Right lobe of liver (tissue), 4 donors: ENCODE data around the gene RERE.
"Not testable (repeated sequence)": the region's sequence is repeated elsewhere in the genome, so short reads cannot be mapped to it uniquely, and the experiment has no call there.

Experiments used
- POLR2A ChIP-seq: fragments of 450-650 bp; IDR thresholded peaks from one replicate; pipeline ENCODE4 v1.6.1; 2017; ENCODE audit warnings: antibody characterized with exemption, mild to moderate bottlenecking
- TF ChIP-seq, protein P1 (sequence below), 4 donors: fragments of 200-600 bp in 3 of 4; fragments of 450-650 bp in 1 of 4; IDR thresholded peaks; one replicate each; pipeline versions ENCODE4 v1.5.1 to v1.8.0; 2016 to 2022; ENCODE audit warnings: antibody characterized with exemption in 4 of 4, mild to moderate bottlenecking in 2 of 4
- donor health status: DM: no; HTN: no; CAD: no.
- donor health status: DM: no; HTN: no; CAD: no.
- donor health status: DM: no; HTN: yes; CAD: no.

DNA sequence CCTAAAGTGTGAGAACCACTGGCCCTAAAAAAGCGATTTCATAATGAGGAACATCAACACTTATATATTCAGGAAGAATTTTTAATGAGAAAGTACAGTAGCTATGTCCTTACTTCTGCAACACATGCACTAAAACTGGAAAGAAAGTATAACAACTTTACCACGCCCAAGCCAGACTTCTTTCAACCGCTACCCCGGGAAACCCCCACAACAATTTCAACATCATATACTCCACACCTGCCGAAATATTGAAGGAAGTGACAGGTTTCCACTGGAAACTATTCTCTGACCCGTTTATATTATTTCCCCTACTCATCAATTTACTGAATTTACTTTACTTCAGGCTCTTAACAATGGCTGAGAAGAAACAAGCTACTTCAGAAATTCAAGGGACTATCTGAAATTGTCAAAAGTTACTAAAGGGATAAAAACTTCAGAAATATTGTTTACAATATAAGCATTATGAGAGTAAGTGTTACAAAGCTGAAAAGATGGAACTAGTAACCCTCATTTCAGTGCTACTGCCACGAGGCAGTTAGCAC, 193.7 kb downstream of the RERE start:
- TF ChIP-seq, protein P1, sequence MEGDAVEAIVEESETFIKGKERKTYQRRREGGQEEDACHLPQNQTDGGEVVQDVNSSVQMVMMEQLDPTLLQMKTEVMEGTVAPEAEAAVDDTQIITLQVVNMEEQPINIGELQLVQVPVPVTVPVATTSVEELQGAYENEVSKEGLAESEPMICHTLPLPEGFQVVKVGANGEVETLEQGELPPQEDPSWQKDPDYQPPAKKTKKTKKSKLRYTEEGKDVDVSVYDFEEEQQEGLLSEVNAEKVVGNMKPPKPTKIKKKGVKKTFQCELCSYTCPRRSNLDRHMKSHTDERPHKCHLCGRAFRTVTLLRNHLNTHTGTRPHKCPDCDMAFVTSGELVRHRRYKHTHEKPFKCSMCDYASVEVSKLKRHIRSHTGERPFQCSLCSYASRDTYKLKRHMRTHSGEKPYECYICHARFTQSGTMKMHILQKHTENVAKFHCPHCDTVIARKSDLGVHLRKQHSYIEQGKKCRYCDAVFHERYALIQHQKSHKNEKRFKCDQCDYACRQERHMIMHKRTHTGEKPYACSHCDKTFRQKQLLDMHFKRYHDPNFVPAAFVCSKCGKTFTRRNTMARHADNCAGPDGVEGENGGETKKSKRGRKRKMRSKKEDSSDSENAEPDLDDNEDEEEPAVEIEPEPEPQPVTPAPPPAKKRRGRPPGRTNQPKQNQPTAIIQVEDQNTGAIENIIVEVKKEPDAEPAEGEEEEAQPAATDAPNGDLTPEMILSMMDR (IDR thresholded peaks at IDR 0.05), result not testable (repeated sequence)
- not testable (repeated sequence) for TF ChIP-seq POLR2A
